GM19328 (cell line): ENCODE results near the gene PRKCI.
"Not testable (repeated sequence)": the region's sequence is repeated elsewhere in the genome, so short reads cannot be mapped to it uniquely, and the experiment has no call there.

ENCODE experiments used
- ATAC-seq: cut with Tn5 transposase; IDR thresholded peaks from one replicate; pipeline ENCODE4 v1.9.1; 2021; ENCODE audit warnings: mild to moderate bottlenecking, moderate library complexity; ENCODE audit not compliant: unreplicated experiment

Gene PRKCI

DNA sequence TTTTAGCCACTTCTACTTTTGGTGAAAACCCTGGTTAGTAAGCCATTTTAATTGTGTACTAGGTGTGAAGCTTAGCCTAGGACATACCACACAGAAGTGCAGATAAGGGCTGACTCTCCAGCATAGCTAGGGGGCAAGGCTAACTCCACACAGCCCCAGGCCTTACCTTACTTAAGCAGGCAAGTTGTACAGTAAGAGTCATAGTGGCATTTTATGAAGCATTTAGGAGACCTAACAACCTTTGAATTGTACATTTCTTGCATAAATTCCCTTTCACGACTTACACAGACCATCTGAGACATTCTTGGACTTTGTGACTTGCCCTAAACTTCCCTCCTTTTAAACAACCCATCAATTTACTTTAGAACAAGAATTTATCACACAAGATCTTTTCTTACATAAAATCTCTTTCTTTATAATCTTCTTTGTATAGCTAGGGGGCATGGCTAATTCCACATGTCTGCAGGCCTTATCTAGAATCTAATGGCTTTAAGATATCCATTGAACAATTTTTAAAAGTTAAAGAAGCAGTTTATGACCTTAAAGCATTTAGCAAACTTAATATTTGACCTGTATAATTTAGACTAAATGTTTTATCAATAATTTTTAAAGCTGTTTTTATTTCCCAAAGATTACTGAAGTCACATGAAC is 116.6 kb downstream of the PRKCI start:
- ATAC-seq: no peak

- ATAC-seq: not testable (repeated sequence)
These were observed 120.0 kb downstream of the PRKCI start for GRCh38 chr3:170342273-170342672.

GRCh38 chr3:170343859-170344258 is 121.6 kb downstream of the PRKCI start:
- ATAC-seq: not testable (repeated sequence)

DNA sequence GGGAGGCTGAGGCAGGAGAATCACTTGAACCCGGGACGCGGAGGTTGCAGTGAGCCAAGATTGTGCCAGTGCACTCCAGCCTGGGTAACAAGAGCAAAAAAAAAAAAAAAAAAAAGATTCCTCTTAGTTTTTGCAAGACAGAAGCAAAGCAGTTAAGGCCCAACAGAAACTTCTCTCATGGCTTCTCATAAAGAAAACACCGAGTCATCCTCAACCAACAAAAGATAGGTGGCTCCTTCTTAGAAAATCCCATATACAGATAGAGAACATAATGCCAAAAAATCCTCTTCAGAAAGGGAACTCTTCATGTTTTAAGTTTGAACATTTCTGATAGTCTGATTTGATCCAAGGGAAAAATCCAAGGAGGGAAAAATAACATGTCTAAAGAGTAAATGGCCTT is 122.7 kb downstream of the PRKCI start:
- ATAC-seq: no peak

- no peak for ATAC-seq
These were observed 124.5 kb downstream of the PRKCI start for GRCh38 chr3:170346481-170347392.

DNA sequence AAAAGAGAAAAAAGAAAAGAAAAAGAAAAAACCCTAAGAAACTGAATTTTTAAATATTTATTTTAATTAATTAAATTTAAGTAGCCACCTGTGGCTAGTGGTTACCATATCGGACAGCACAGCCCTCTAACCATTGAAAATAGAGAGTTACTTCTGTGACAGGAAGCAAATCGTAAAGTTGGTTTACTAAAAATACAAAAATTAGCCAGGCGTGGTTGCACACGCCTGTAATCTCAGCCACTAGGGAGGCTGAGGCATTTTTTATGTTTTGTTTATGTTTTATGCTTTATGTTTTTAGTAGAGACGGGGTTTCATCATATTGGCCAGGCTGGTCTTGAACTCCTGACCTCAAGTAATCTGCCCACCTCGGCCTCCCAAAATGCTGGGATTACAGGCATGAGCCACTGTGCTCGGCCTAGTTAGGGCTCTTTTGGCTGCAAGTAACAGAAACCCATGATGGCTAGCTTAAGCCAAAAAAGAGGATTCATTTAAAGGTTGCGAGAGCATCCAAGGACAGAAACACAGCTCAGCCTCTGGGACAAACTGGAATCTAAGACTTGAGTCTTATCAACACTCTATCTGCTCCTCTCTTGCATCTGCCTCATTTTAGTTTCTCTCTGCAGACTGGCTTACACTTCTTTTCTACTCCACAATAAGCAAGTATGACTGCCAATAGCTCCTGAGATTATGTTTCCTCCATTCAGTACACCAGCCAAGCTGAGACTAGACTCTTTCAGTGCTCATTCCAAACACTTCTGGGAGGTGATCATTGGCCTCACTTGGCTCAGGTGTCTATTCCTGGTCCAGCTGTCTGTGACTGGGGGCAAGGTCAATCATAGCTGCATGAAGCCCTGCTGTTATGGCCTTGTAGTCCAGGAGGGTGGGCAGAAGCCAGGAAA is 128.5 kb downstream of the PRKCI start:
- ATAC-seq: peak; percentile 46

DNA sequence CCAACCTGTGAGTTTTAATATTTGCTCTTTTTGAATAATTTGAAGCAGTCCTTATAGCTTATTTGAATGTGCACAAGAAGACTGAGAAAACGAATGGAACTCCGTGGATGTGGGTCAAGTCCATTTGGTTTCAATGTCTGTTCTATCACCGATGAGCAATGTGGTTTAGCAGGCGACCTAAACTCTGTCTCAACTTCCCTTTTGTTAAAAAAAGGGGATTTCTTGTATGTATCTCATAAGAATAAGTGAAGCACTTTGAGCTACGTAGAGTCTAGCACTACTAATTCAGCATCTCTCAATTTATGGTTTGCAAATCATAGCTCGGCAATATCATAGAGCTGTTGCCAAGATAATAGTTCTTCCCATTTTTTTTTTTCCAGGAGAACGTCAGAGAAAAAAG is 130.7 kb downstream of the PRKCI start:
- no peak for ATAC-seq

DNA sequence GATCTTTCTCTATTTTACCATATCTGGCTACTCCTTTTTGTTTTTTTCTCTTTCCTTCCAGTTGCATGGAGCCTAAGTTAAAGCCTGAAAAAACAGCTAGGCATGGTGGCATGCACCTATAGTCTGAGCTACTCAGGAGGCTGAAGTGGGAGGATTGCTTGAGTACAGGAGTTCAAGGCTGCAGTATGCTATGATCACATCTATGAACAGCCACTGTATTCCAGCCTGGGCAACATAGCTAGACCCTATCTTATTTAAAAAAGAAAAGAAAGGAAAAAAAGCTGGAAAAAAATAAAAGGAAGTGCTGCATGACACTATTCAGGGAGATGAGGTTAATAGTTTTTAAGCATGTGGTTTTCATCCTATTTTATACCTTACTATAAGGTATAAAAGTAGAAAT is 131.3 kb downstream of the PRKCI start:
- no peak for ATAC-seq

- no peak for ATAC-seq
These were observed 132.5 kb downstream of the PRKCI start for GRCh38 chr3:170354760-170355159.
